HEK293 (cell line): ENCODE results near the gene BABAM1.

Source experiments
- CTCF ChIA-PET: fragments of 350-600 bp; formaldehyde crosslinking; extraction: SDS; loops from one replicate; lab custom pipeline; 2021; ENCODE audit warnings: antibody characterized with exemption; lab: Yijun Ruan, JAX
- POLR2A ChIA-PET: fragments of 300-600 bp; formaldehyde crosslinking; extraction: SDS; loops from one replicate; lab custom pipeline; 2020; ENCODE audit warnings: antibody characterized with exemption, inconsistent platforms; lab: Yijun Ruan, JAX
- H3K27ac ChIP-seq: fragments of 200-500 bp; sonication (Bioruptor generic); 2 replicates; pipeline ENCODE4 v1.5.1; 2014; ENCODE audit warnings: low read depth, low read length, control low read depth, inconsistent platforms; ENCODE audit errors: extremely low read depth
- H3K36me3 ChIP-seq, 2 experiments: fragments of 200-500 bp in 1 of 2; sonication (Bioruptor generic) in 1 of 2; 1 replicate in 1 of 2; 2 replicates in 1 of 2; pipeline ENCODE4 v1.5.1; 2014 to 2017; ENCODE audit warnings: inconsistent platforms in 2 of 2, low read length in 2 of 2; ENCODE audit not compliant: control insufficient read depth in 2 of 2, insufficient read depth in 1 of 2
- H3K4me1 ChIP-seq: fragments of 200-500 bp; sonication (Bioruptor generic); 2 replicates; pipeline ENCODE4 v1.5.1; 2014; ENCODE audit warnings: mild to moderate bottlenecking, low read length, inconsistent platforms; ENCODE audit not compliant: control insufficient read depth, insufficient read depth
- H3K4me3 ChIP-seq: 2 replicates; pipeline ENCODE4 v1.5.1; 2011; ENCODE audit warnings: low read depth, mild to moderate bottlenecking, control low read depth, low read length, moderate library complexity
- H3K9me3 ChIP-seq: fragments of 200-500 bp; sonication (Bioruptor generic); 2 replicates; pipeline ENCODE4 v1.5.1; 2014; ENCODE audit warnings: low read depth, low read length, inconsistent platforms; ENCODE audit not compliant: control insufficient read depth, insufficient read depth
- AEBP2 ChIP-seq: fragments of 450-650 bp; formaldehyde crosslinking; IDR thresholded peaks from 2 replicates; pipeline ENCODE4 v1.5.1; 2016; ENCODE audit warnings: missing biosample characterization, missing genetic modification characterization, borderline replicate concordance
- CTCF ChIP-seq: fragments of 450-650 bp; formaldehyde crosslinking; IDR thresholded peaks from 2 replicates; pipeline ENCODE4 v1.5.1; 2016; ENCODE audit warnings: missing biosample characterization, missing genetic modification characterization
- SALL2 ChIP-seq: fragments of 450-650 bp; formaldehyde crosslinking; IDR thresholded peaks from 2 replicates; pipeline ENCODE4 v1.5.0; 2017; ENCODE audit warnings: missing biosample characterization, mild to moderate bottlenecking, missing genetic modification characterization, borderline replicate concordance
- SP3 ChIP-seq: fragments of 450-650 bp; formaldehyde crosslinking; IDR thresholded peaks from 2 replicates; pipeline ENCODE4 v1.5.1; 2016; ENCODE audit warnings: missing biosample characterization, missing genetic modification characterization
- ZBTB6 ChIP-seq: fragments of 450-650 bp; formaldehyde crosslinking; IDR thresholded peaks from 2 replicates; pipeline ENCODE4 v1.5.1; 2017; ENCODE audit warnings: missing biosample characterization, missing genetic modification characterization
- ZNF148 ChIP-seq: fragments of 450-650 bp; formaldehyde crosslinking; IDR thresholded peaks from 2 replicates; pipeline ENCODE4 v1.5.0; 2017; ENCODE audit warnings: missing biosample characterization, missing genetic modification characterization, borderline replicate concordance
- ZNF2 ChIP-seq: fragments of 450-650 bp; formaldehyde crosslinking; IDR thresholded peaks from 2 replicates; pipeline ENCODE4 v1.5.1; 2016; ENCODE audit warnings: missing biosample characterization, missing genetic modification characterization
- ZNF23 ChIP-seq: fragments of 450-650 bp; formaldehyde crosslinking; IDR thresholded peaks from 2 replicates; pipeline ENCODE4 v1.5.1; 2016; ENCODE audit warnings: missing biosample characterization, missing genetic modification characterization, borderline replicate concordance
- ZNF560 ChIP-seq: fragments of 450-650 bp; formaldehyde crosslinking; IDR thresholded peaks from 2 replicates; pipeline ENCODE4 v1.5.1; 2017; ENCODE audit warnings: missing biosample characterization, missing genetic modification characterization, borderline replicate concordance
- ZNF600 ChIP-seq: fragments of 450-650 bp; formaldehyde crosslinking; IDR thresholded peaks from 2 replicates; pipeline ENCODE4 v1.5.1; 2016; ENCODE audit warnings: missing biosample characterization, missing genetic modification characterization
- ZNF610 ChIP-seq: fragments of 450-650 bp; formaldehyde crosslinking; IDR thresholded peaks from 2 replicates; pipeline ENCODE4 v1.5.1; 2016; ENCODE audit warnings: missing biosample characterization, missing genetic modification characterization, borderline replicate concordance
- ZNF654 ChIP-seq: fragments of 450-650 bp; formaldehyde crosslinking; IDR thresholded peaks from 2 replicates; pipeline ENCODE4 v1.5.1; 2016; ENCODE audit warnings: low read depth, missing biosample characterization, missing genetic modification characterization
- ZNF677 ChIP-seq: fragments of 450-650 bp; IDR thresholded peaks from 2 replicates; pipeline ENCODE4 v1.5.0; 2018; ENCODE audit warnings: missing biosample characterization, mild to moderate bottlenecking, missing genetic modification characterization, moderate library complexity
- ZNF792 ChIP-seq: fragments of 450-650 bp; formaldehyde crosslinking; IDR thresholded peaks from 2 replicates; pipeline ENCODE4 v1.5.1; 2016; ENCODE audit warnings: missing biosample characterization, missing genetic modification characterization
- ZSCAN30 ChIP-seq: fragments of 450-650 bp; IDR thresholded peaks from 2 replicates; pipeline ENCODE4 v1.5.1; 2018; ENCODE audit warnings: missing biosample characterization, mild to moderate bottlenecking, missing genetic modification characterization, moderate library complexity

The BABAM1 gene

GRCh38 chr19:17292301-17293074, 25.2 kb downstream of the BABAM1 start:
- Histone ChIP-seq H3K4me1 (no peaks in the 10 kb centered on the region), H3K9me3 (no peaks in the 10 kb centered on the region), H3K36me3 (peaks cover 0 to 30% of the 10 kb centered on the region in 2 experiments; a peak in 2 of 3 replicates), H3K4me3 (no peak overlapping the region), H3K27ac (no peak overlapping the region)
- ChIA-PET POLR2A (interaction anchor here (0.8 kb wide), 1 partner anchor 41 kb away, joined by 8 read pairs; no protein-coding TSS in a partner anchor), CTCF (interaction anchor here (0.5 to 1.8 kb wide), 5 partner anchors 13 to 136 kb away, joined by 3 to 9 read pairs (median 4); partner anchors contain the start of genes DDA1 and MRPL34)
- peak; percentile 61; the same call in 1 of the 2 replicates for TF ChIP-seq ZBTB6 (tag by site-specific recombination)
- no peak for TF ChIP-seq ZNF148 (tag by site-specific recombination)
- peak; percentile 74 for TF ChIP-seq ZNF654 (tag by site-specific recombination)
- no peak for TF ChIP-seq ZNF677 (tag by site-specific recombination)
- 0 out of 2 replicates have a peak, but pooled peaks have one; percentile 14 for TF ChIP-seq SP3 (tag by site-specific recombination)
- TF ChIP-seq ZNF792 = peak; percentile 99
- no peak for TF ChIP-seq SALL2 (tag by site-specific recombination)
- TF ChIP-seq ZNF2 = peak; percentile 20; the same call in 1 of the 2 replicates
- 0 out of 2 replicates have a peak, but pooled peaks have one; percentile 31 for TF ChIP-seq ZNF600
- TF ChIP-seq CTCF (tag by site-specific recombination) = peak; percentile 37; the same call in 1 of the 2 replicates
- TF ChIP-seq ZNF560 (tag by site-specific recombination) = no peak
- TF ChIP-seq ZSCAN30 = 0 out of 2 replicates have a peak, but pooled peaks have one; percentile 50

- TF ChIP-seq ZNF654 (tag by site-specific recombination) = no peak
- TF ChIP-seq ZNF610 = no peak
- no peak for TF ChIP-seq ZNF23 (tag by site-specific recombination)
- no peak for TF ChIP-seq AEBP2 (tag by site-specific recombination)
- ChIA-PET CTCF (interaction anchor here (0.6 to 1.8 kb wide), 5 partner anchors 10 to 137 kb away, joined by 3 to 9 read pairs (median 4); partner anchors contain the start of genes ABHD8 and MRPL34), POLR2A (interaction anchor here (0.8 to 1.4 kb wide), 2 partner anchors 12 to 40 kb away, joined by 3 to 8 read pairs; partner anchors contain the start of gene MRPL34)
- Histone ChIP-seq H3K36me3 (peaks cover 0 to 37% of the 10 kb centered on the region in 2 experiments; a peak in 2 of 3 replicates), H3K27ac (no peak overlapping the region), H3K9me3 (no peaks in the 10 kb centered on the region), H3K4me1 (no peaks in the 10 kb centered on the region), H3K4me3 (no peak overlapping the region)
Measured at GRCh38 chr19:17293605-17294004, 26.4 kb downstream of the BABAM1 start.
